Fibroblast of lung (primary cell): ENCODE data around the gene SORCS3. TPM values are rescaled to one million over a fixed set of nuclear protein-coding genes. Genes with fewer than 3 reads are reported as not detected.

Experiments used
- DNase-seq, 2 donors: peaks; one replicate each; pipeline versions ENCODE4 v3.0.0 to v3.0.0-alpha.2; 2010; ENCODE audit warnings: low read depth in 2 of 2
- H2AFZ ChIP-seq: 2 replicates; pipeline ENCODE4 v1.5.1; 2012; ENCODE audit warnings: low read length, control low read depth, inconsistent platforms
- H3K27ac ChIP-seq: 2 replicates; pipeline ENCODE4 v1.5.1; 2011; ENCODE audit warnings: low read length, control low read depth; ENCODE audit not compliant: insufficient read depth
- H3K27me3 ChIP-seq: 2 replicates; pipeline ENCODE4 v1.5.1; 2011; ENCODE audit warnings: mild to moderate bottlenecking, low read length; ENCODE audit not compliant: control insufficient read depth, insufficient read depth
- H3K36me3 ChIP-seq: 2 replicates; pipeline ENCODE4 v1.5.1; 2011; ENCODE audit warnings: low read length; ENCODE audit not compliant: control insufficient read depth, insufficient read depth
- H3K4me1 ChIP-seq: 2 replicates; pipeline ENCODE4 v1.5.1; 2011; ENCODE audit warnings: low read length; ENCODE audit not compliant: control insufficient read depth, insufficient read depth; ENCODE audit errors: extremely low read depth
- H3K4me2 ChIP-seq: 2 replicates; pipeline ENCODE4 v1.5.1; 2011; ENCODE audit warnings: low read length, control low read depth; ENCODE audit not compliant: insufficient read depth; ENCODE audit errors: extremely low read depth
- H3K4me3 ChIP-seq, 4 experiments: fragments of 200-600 bp in 1 of 4; sonication (generic) in 1 of 4; replicated peaks in 1 of 4; 2 replicates each; pipeline ENCODE4 v1.5.1; 2011 to 2016; ENCODE audit warnings: low read length in 4 of 4, low read depth in 3 of 4, mild to moderate bottlenecking in 3 of 4, control low read depth in 2 of 4, inconsistent platforms in 1 of 4, mixed read lengths in 1 of 4; ENCODE audit not compliant: insufficient read depth in 1 of 4; ENCODE audit errors: control extremely low read depth in 1 of 4
- H3K79me2 ChIP-seq: 2 replicates; pipeline ENCODE4 v1.5.1; 2012; ENCODE audit warnings: mild to moderate bottlenecking, low read length, inconsistent platforms; ENCODE audit not compliant: control insufficient read depth, insufficient read depth
- H3K9ac ChIP-seq: 2 replicates; pipeline ENCODE4 v1.5.1; 2011; ENCODE audit warnings: mild to moderate bottlenecking, low read length, control low read depth; ENCODE audit not compliant: insufficient read depth
- H3K9me3 ChIP-seq: 2 replicates; pipeline ENCODE4 v1.5.1; 2012; ENCODE audit warnings: low read depth, low read length; ENCODE audit not compliant: control insufficient read depth, insufficient read depth
- H4K20me1 ChIP-seq: 2 replicates; pipeline ENCODE4 v1.5.1; 2011; ENCODE audit warnings: low read length; ENCODE audit not compliant: control insufficient read depth, insufficient read depth; ENCODE audit errors: extremely low read depth
- CTCF ChIP-seq, 2 donors: IDR thresholded peaks in 1 of 2; conservative IDR thresholded peaks in 1 of 2; 1 replicate in 1 of 2; 2 replicates in 1 of 2; pipeline ENCODE4 v1.5.1; 2011 to 2012; ENCODE audit warnings: low read length in 2 of 2, control low read depth in 1 of 2, inconsistent platforms in 1 of 2, low read depth in 1 of 2, mild to moderate bottlenecking in 1 of 2
- EZH2 ChIP-seq: IDR thresholded peaks from 2 replicates; pipeline ENCODE4 v1.5.1; 2012; ENCODE audit warnings: low read length, control low read depth, mild to moderate bottlenecking; ENCODE audit errors: missing control alignments
- polyA plus RNA-seq, 2 donors: library from polyadenylated mRNA; depleted of rRNA in 1 of 2; stranded (reverse) in 1 of 2; unstranded in 1 of 2; fragments of >200 nt; gene quantifications; 2 replicates each; pipeline ENCODE4 v1.2.1, GENCODE V29; 2011 to 2012; ENCODE audit warnings: missing spikeins in 1 of 2
- total RNA-seq: library from RNA; depleted of rRNA; stranded (reverse); fragments of >200 nt; gene quantifications from 2 replicates; pipeline ENCODE4 v1.2.1, GENCODE V29; 2014

Gene SORCS3
- total and polyA plus RNA-seq, 2 donors (not counting 1 experiment from before 2014, with no cell fraction given): not detected

- TF ChIP-seq EZH2: no peak
- TF ChIP-seq CTCF (conservative IDR thresholded peaks at IDR 0.05 in 1 of 2, IDR thresholded peaks at IDR 0.05 in 1 of 2; ENCODE audit: low read depth in 1 of 2, low read length in 2 of 2): no peak
- H3K4me2 ChIP-seq: no peak overlapping the region
These were observed 296.9 kb downstream of the SORCS3 start for GRCh38 chr10:104938031-104938430.

GRCh38 chr10:104941662-104942061, 300.6 kb downstream of the SORCS3 start:
- Histone ChIP-seq H4K20me1 (no peaks in the 10 kb centered on the region), H3K27ac (no peak overlapping the region), H3K4me3 (no peak overlapping the region), H3K9ac (no peak overlapping the region), H3K79me2 (no peaks in the 10 kb centered on the region), H3K27me3 (no peaks in the 10 kb centered on the region), H3K4me1 (no peaks in the 10 kb centered on the region), H3K36me3 (no peaks in the 10 kb centered on the region), H2AFZ (no peak overlapping the region), H3K4me2 (no peak overlapping the region), H3K9me3 (no peaks in the 10 kb centered on the region)
- no peak for DNase-seq
- TF ChIP-seq EZH2 (no peak), CTCF (conservative IDR thresholded peaks at IDR 0.05 in 1 of 2, IDR thresholded peaks at IDR 0.05 in 1 of 2; ENCODE audit: low read depth in 1 of 2, low read length in 2 of 2) (no peak)

More at GRCh38 chr10:104938031-104938430, 296.9 kb downstream of the SORCS3 start:
- Histone ChIP-seq H2AFZ (no peak overlapping the region), H3K79me2 (no peaks in the 10 kb centered on the region), H4K20me1 (no peaks in the 10 kb centered on the region), H3K4me1 (no peaks in the 10 kb centered on the region), H3K9me3 (no peaks in the 10 kb centered on the region), H3K9ac (no peak overlapping the region), H3K27me3 (no peaks in the 10 kb centered on the region), H3K4me3 (no peak overlapping the region), H3K27ac (no peak overlapping the region), H3K36me3 (no peaks in the 10 kb centered on the region)
- DNase-seq: peak in 1 of 2 donors; percentile 52

GRCh38 chr10:104947314-104947713, 306.2 kb downstream of the SORCS3 start:
- no peaks in the 10 kb centered on the region for H4K20me1 ChIP-seq
- no peak overlapping the region for H3K27ac ChIP-seq
- no peak overlapping the region for H3K9ac ChIP-seq
- H3K4me2 ChIP-seq: no peak overlapping the region
- no peaks in the 10 kb centered on the region for H3K9me3 ChIP-seq
- no peaks in the 10 kb centered on the region for H3K4me1 ChIP-seq
- H3K27me3 ChIP-seq: no peaks in the 10 kb centered on the region
- H3K4me3 ChIP-seq: no peak overlapping the region
- H2AFZ ChIP-seq: no peak overlapping the region
- no peaks in the 10 kb centered on the region for H3K36me3 ChIP-seq
- DNase-seq: no peak
- TF ChIP-seq CTCF (conservative IDR thresholded peaks at IDR 0.05 in 1 of 2, IDR thresholded peaks at IDR 0.05 in 1 of 2; ENCODE audit: low read depth in 1 of 2, low read length in 2 of 2) (no peak), EZH2 (no peak)
- no peaks in the 10 kb centered on the region for H3K79me2 ChIP-seq
